SJCRH30 (cell line): Measurements from ENCODE around the gene BAIAP2L2. TPM values are rescaled to one million over a fixed set of nuclear protein-coding genes. Genes with fewer than 3 reads are reported as not detected.

ENCODE experiments used
- DNase-seq, 2 experiments: peaks; one replicate each; pipeline ENCODE4 v3.0.0-alpha.2; 2015 to 2020
- H3K27ac ChIP-seq: fragments of 250-450 bp; sonication (Bioruptor Pico); 2 replicates; pipeline ENCODE4 v1.5.1; 2020; ENCODE audit warnings: mild to moderate bottlenecking, moderate library complexity
- H3K27me3 ChIP-seq: fragments of 250-450 bp; sonication (Bioruptor Pico); 2 replicates; pipeline ENCODE4 v1.5.1; 2020; ENCODE audit warnings: mild to moderate bottlenecking, moderate library complexity
- H3K36me3 ChIP-seq: fragments of 250-450 bp; sonication (Bioruptor Pico); 2 replicates; pipeline ENCODE4 v1.5.1; 2020; ENCODE audit warnings: mild to moderate bottlenecking, moderate library complexity
- H3K4me1 ChIP-seq: fragments of 250-450 bp; sonication (Bioruptor Pico); 2 replicates; pipeline ENCODE4 v1.5.1; 2020; ENCODE audit warnings: mild to moderate bottlenecking, moderate library complexity
- H3K4me3 ChIP-seq: fragments of 250-450 bp; sonication (Bioruptor Pico); 2 replicates; pipeline ENCODE4 v1.5.1; 2020; ENCODE audit warnings: mild to moderate bottlenecking, moderate library complexity
- H3K9me3 ChIP-seq: fragments of 250-450 bp; sonication (Bioruptor Pico); replicated peaks from 2 replicates; pipeline ENCODE4 v1.5.1; 2020; ENCODE audit warnings: mild to moderate bottlenecking, moderate library complexity
- total RNA-seq: library from RNA; depleted of rRNA; stranded (reverse); fragments of >200 nt; shearing (Covaris generic); gene quantifications from 2 replicates; pipeline ENCODE4 v1.2.3, GENCODE V29; 2014

BAIAP2L2 gene
- total RNA-seq, 1 experiment from 2014 or later, result not detected

- peaks cover 5% of the 10 kb centered on the region; the same call in 1 of the 2 replicates for H3K4me1 ChIP-seq
- H3K27ac ChIP-seq, result no peak overlapping the region
- no peak overlapping the region for H3K4me3 ChIP-seq
- no peaks in the 10 kb centered on the region for H3K9me3 ChIP-seq
- H3K27me3 ChIP-seq, result 0 out of 2 replicates have a peak, but pooled peaks cover 3% of the 10 kb centered on the region
- no peaks in the 10 kb centered on the region for H3K36me3 ChIP-seq
- no peak for DNase-seq
Observed at GRCh38 chr22:38066381-38067027, 44.0 kb downstream of the BAIAP2L2 start.

- Histone ChIP-seq H3K9me3 (no peaks in the 10 kb centered on the region), H3K4me1 (peaks cover 5% of the 10 kb centered on the region; the same call in 1 of the 2 replicates), H3K27me3 (0 out of 2 replicates have a peak, but pooled peaks cover 3% of the 10 kb centered on the region), H3K4me3 (no peak overlapping the region), H3K27ac (no peak overlapping the region), H3K36me3 (no peaks in the 10 kb centered on the region)
- no peak for DNase-seq
Observed at GRCh38 chr22:38065539-38065938, 44.9 kb downstream of the BAIAP2L2 start.

GRCh38 chr22:38062791-38063190, 47.7 kb downstream of the BAIAP2L2 start:
- H3K27ac ChIP-seq, result no peak overlapping the region
- no peaks in the 10 kb centered on the region for H3K4me1 ChIP-seq
- H3K36me3 ChIP-seq, result no peaks in the 10 kb centered on the region
- H3K4me3 ChIP-seq, result no peak overlapping the region
- 0 out of 2 replicates have a peak, but pooled peaks cover 3% of the 10 kb centered on the region for H3K27me3 ChIP-seq
- H3K9me3 ChIP-seq, result no peaks in the 10 kb centered on the region
- DNase-seq, result no peak

GRCh38 chr22:38056969-38057891, 53.3 kb downstream of the BAIAP2L2 start, which contains the start of gene PICK1:
TSS of gene PICK1 (plus strand) at chr22:38057404. CDS start at chr22:38057810, 406 bp downstream.
- H3K36me3 ChIP-seq, result no peaks in the 10 kb centered on the region
- H3K27ac ChIP-seq, result no peak within 1 kb of the TSS
- DNase-seq, result peak; percentile 47 to 51
- peak within 1 kb of the TSS; percentile 51 for H3K4me3 ChIP-seq
- peaks cover 4% of the 10 kb centered on the region; the same call in 1 of the 2 replicates for H3K4me1 ChIP-seq
- H3K27me3 ChIP-seq, result no peaks in the 10 kb centered on the region; the same call in 1 of the 2 replicates
- H3K9me3 ChIP-seq, result no peaks in the 10 kb centered on the region

- no peaks in the 10 kb centered on the region; the same call in 1 of the 2 replicates for H3K27me3 ChIP-seq
- H3K27ac ChIP-seq, result no peak overlapping the region
- no peaks in the 10 kb centered on the region for H3K36me3 ChIP-seq
- no peaks in the 10 kb centered on the region for H3K9me3 ChIP-seq
- no peak overlapping the region for H3K4me3 ChIP-seq
- peaks cover 4% of the 10 kb centered on the region; the same call in 1 of the 2 replicates for H3K4me1 ChIP-seq
- peak; percentile 76 to 90 for DNase-seq
Observed at GRCh38 chr22:38051900-38052862, 58.3 kb downstream of the BAIAP2L2 start.

GRCh38 chr22:38051261-38051660, 59.2 kb downstream of the BAIAP2L2 start:
- Histone ChIP-seq H3K4me3 (no peak overlapping the region), H3K4me1 (peaks cover 4% of the 10 kb centered on the region; the same call in 1 of the 2 replicates), H3K27me3 (no peaks in the 10 kb centered on the region; the same call in 1 of the 2 replicates), H3K27ac (no peak overlapping the region), H3K36me3 (no peaks in the 10 kb centered on the region), H3K9me3 (no peaks in the 10 kb centered on the region)
- DNase-seq, result no peak

- no peak for DNase-seq
- H3K9me3 ChIP-seq, result no peaks in the 10 kb centered on the region
- H3K36me3 ChIP-seq, result no peaks in the 10 kb centered on the region
- no peak overlapping the region for H3K4me3 ChIP-seq
- no peaks in the 10 kb centered on the region; the same call in 1 of the 2 replicates for H3K27me3 ChIP-seq
- peaks cover 4% of the 10 kb centered on the region; the same call in 1 of the 2 replicates for H3K4me1 ChIP-seq
- H3K27ac ChIP-seq, result no peak overlapping the region
Observed at GRCh38 chr22:38050720-38051119, 59.8 kb downstream of the BAIAP2L2 start.

GRCh38 chr22:38049812-38050619, 60.5 kb downstream of the BAIAP2L2 start:
- DNase-seq, result no peak

GRCh38 chr22:38046070-38046748, 64.3 kb downstream of the BAIAP2L2 start:
- no peaks in the 10 kb centered on the region; the same call in 1 of the 2 replicates for H3K27me3 ChIP-seq
- H3K4me1 ChIP-seq, result no peaks in the 10 kb centered on the region
- no peaks in the 10 kb centered on the region for H3K36me3 ChIP-seq
- no peaks in the 10 kb centered on the region for H3K9me3 ChIP-seq
- DNase-seq, result no peak
- no peak overlapping the region for H3K27ac ChIP-seq
- no peak overlapping the region for H3K4me3 ChIP-seq

More at GRCh38 chr22:38049812-38050619, 60.5 kb downstream of the BAIAP2L2 start:
- Histone ChIP-seq H3K4me3 (no peak overlapping the region), H3K27me3 (no peaks in the 10 kb centered on the region; the same call in 1 of the 2 replicates), H3K27ac (no peak overlapping the region), H3K4me1 (no peaks in the 10 kb centered on the region; the same call in 1 of the 2 replicates), H3K9me3 (no peaks in the 10 kb centered on the region), H3K36me3 (no peaks in the 10 kb centered on the region)

- H3K4me1 ChIP-seq, result no peaks in the 10 kb centered on the region
- H3K4me3 ChIP-seq, result no peak overlapping the region
- H3K27ac ChIP-seq, result no peak overlapping the region
Observed at GRCh38 chr22:38043151-38044039, 67.1 kb downstream of the BAIAP2L2 start.

GRCh38 chr22:38042488-38042790, 68.0 kb downstream of the BAIAP2L2 start:
- no peaks in the 10 kb centered on the region for H3K36me3 ChIP-seq
- H3K4me3 ChIP-seq, result no peak overlapping the region
- no peaks in the 10 kb centered on the region for H3K9me3 ChIP-seq
- no peaks in the 10 kb centered on the region for H3K4me1 ChIP-seq
- no peak for DNase-seq
- no peak overlapping the region for H3K27ac ChIP-seq
- H3K27me3 ChIP-seq, result no peaks in the 10 kb centered on the region; the same call in 1 of the 2 replicates

More at GRCh38 chr22:38043151-38044039, 67.1 kb downstream of the BAIAP2L2 start:
- Histone ChIP-seq H3K27me3 (no peaks in the 10 kb centered on the region; the same call in 1 of the 2 replicates), H3K9me3 (no peaks in the 10 kb centered on the region), H3K36me3 (no peaks in the 10 kb centered on the region)
- DNase-seq, result no peak
